MCF 10A (cell line): Measurements from ENCODE around the gene MUSK. TPM values are rescaled to one million over a fixed set of nuclear protein-coding genes. Genes with fewer than 3 reads are reported as not detected.

ENCODE experiments used
- BruUV-seq: library from RNA; stranded (reverse); fragments of 400-500 nt; replicated peaks from 2 replicates; lab custom pipeline; 2021; lab: Mats Ljungman, UMichigan
- CTCF ChIA-PET: fragments of 300-600 bp; sonication (Branson Sonifier 250); formaldehyde crosslinking; extraction: SDS; loops from one replicate; lab custom pipeline; 2021; ENCODE audit warnings: antibody characterized with exemption, inconsistent platforms; lab: Yijun Ruan, JAX
- POLR2A ChIA-PET: fragments of 300-600, 350-650 bp; sonication (Branson Sonifier 250); formaldehyde crosslinking; extraction: SDS; loops from one replicate; lab custom pipeline; 2020; ENCODE audit warnings: antibody characterized with exemption, inconsistent platforms; lab: Yijun Ruan, JAX
- DNase-seq: peaks from one replicate; pipeline ENCODE4 v3.0.0-alpha.2; 2018; ENCODE audit not compliant: unreplicated experiment
- H3K27ac Mint-ChIP-seq: one replicate; pipeline ENCODE4 v1.8.0; 2022; ENCODE audit warnings: mild to moderate bottlenecking, low read depth, mixed read lengths; ENCODE audit not compliant: unreplicated experiment
- H3K27me3 Mint-ChIP-seq: one replicate; pipeline ENCODE4 v1.8.0; 2022; ENCODE audit warnings: mixed read lengths; ENCODE audit not compliant: insufficient read depth, unreplicated experiment
- H3K36me3 Mint-ChIP-seq: one replicate; pipeline ENCODE4 v1.8.0; 2022; ENCODE audit warnings: mild to moderate bottlenecking, moderate library complexity, mixed read lengths; ENCODE audit not compliant: insufficient read depth, unreplicated experiment
- H3K4me1 Mint-ChIP-seq: one replicate; pipeline ENCODE4 v1.8.0; 2022; ENCODE audit warnings: mixed read lengths; ENCODE audit not compliant: insufficient read depth, unreplicated experiment
- H3K4me3 Mint-ChIP-seq: one replicate; pipeline ENCODE4 v1.8.0; 2022; ENCODE audit warnings: mild to moderate bottlenecking, moderate library complexity, mixed read lengths; ENCODE audit not compliant: unreplicated experiment
- H3K9me3 Mint-ChIP-seq: one replicate; pipeline ENCODE4 v1.8.0; 2022; ENCODE audit warnings: mixed read lengths; ENCODE audit not compliant: unreplicated experiment
- intact Hi-C: fragments of 100-400 bp; cut with micrococcal nuclease; formaldehyde crosslinking; loops from 2 replicates; pipeline ENCODE4 v1.14.1; 2022
- total RNA-seq: library from RNA; stranded (reverse); gene quantifications from 2 replicates; pipeline ENCODE4 v1.2.3, GENCODE V29; 2022
- TF ChIP-seq, protein P1 (sequence below): fragments of 200-600 bp; IDR thresholded peaks from one replicate; pipeline ENCODE4 v1.8.0; 2022; ENCODE audit warnings: antibody characterized with exemption, mild to moderate bottlenecking; ENCODE audit not compliant: unreplicated experiment

MUSK gene
- total RNA-seq, 1 experiment from 2014 or later = not detected

DNA sequence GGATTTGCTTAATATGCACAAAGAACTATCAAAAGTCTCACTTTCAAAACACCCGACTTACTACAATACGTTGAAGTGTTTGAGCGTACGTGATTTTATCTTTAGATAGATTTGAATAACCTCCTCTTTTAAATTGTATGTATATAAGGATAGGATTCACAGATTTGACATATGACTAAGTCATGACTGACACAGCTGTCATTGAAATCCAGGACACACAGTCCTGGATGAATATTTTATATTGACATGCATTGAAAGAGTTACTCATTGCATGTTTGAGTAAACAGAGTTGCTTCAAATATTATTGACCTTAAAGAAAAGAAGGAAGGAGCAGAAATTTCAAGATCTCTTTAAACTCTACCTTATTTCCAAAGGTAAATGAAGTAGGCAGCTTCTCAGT lies 3.3 kb downstream of the MUSK start:
- no peaks in the 10 kb centered on the region for H3K27me3 Mint-ChIP-seq
- intact Hi-C loops = no loop called here
- CTCF ChIA-PET = no interaction called here
- DNase-seq = no peak
- H3K9me3 Mint-ChIP-seq = no peaks in the 10 kb centered on the region
- peaks cover 20% of the 10 kb centered on the region for H3K4me1 Mint-ChIP-seq
- TF ChIP-seq, protein P1, sequence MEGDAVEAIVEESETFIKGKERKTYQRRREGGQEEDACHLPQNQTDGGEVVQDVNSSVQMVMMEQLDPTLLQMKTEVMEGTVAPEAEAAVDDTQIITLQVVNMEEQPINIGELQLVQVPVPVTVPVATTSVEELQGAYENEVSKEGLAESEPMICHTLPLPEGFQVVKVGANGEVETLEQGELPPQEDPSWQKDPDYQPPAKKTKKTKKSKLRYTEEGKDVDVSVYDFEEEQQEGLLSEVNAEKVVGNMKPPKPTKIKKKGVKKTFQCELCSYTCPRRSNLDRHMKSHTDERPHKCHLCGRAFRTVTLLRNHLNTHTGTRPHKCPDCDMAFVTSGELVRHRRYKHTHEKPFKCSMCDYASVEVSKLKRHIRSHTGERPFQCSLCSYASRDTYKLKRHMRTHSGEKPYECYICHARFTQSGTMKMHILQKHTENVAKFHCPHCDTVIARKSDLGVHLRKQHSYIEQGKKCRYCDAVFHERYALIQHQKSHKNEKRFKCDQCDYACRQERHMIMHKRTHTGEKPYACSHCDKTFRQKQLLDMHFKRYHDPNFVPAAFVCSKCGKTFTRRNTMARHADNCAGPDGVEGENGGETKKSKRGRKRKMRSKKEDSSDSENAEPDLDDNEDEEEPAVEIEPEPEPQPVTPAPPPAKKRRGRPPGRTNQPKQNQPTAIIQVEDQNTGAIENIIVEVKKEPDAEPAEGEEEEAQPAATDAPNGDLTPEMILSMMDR = no peak
- no peaks in the 10 kb centered on the region for H3K36me3 Mint-ChIP-seq
- peak overlapping the region; percentile 29 for H3K27ac Mint-ChIP-seq
- BruUV-seq = no TSS peak
- no peak overlapping the region for H3K4me3 Mint-ChIP-seq
- POLR2A ChIA-PET = no interaction called here

DNA sequence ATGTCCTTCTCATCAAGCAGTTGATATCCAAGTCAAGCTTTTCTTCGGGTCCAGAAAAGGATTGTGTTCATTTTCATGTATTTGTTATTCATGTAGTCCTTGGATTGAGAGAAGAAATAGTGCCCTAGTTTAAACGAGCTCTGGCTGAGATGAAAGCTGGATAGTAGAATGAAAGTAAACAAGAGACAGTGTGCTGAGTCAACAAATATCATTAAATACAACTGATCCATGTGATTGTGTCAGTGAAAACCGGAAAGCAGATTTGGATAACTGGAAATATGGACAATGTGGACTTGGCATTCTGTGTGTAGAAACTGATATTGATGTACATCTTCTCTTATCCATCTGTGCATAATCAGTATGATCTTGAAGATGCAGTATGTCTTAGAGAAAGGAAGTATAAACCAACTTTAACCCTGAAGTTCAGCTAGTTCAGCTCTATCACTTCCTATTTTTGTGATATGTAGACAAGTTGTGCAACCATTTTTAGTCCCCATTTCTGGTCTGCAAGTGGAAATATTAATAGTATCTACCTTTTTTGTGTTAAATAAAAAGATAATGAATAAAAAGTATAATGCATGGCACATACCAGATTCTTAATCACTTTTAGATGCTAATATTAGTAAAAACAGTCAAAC lies 4.4 kb downstream of the MUSK start:
- Mint-ChIP-seq H3K27ac (no peak overlapping the region), H3K4me1 (peaks cover 20% of the 10 kb centered on the region), H3K9me3 (no peaks in the 10 kb centered on the region), H3K4me3 (no peak overlapping the region), H3K27me3 (no peaks in the 10 kb centered on the region), H3K36me3 (no peaks in the 10 kb centered on the region)
- BruUV-seq = no TSS peak
- CTCF ChIA-PET = no interaction called here
- TF ChIP-seq, protein P1 = no peak
- DNase-seq = no peak
- POLR2A ChIA-PET = no interaction called here
- intact Hi-C loops = no loop called here

DNA sequence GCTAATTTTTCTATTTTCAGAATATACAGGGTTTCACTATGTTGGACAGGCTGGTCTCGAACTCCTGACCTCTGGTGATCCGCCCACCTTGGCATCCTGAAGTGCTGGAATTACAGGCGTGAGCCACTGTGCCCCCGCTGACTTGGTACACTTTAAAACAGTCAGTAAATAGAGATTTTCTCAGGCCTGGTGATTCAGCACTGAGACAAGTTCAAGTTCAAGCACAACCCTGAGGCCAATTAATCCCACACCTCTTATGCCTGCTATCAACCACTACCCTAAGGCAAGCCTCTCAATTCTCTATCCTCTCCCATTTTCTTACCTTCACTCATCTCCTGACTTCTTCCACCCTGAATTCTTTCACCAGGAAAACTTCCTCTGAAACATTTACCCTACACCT lies 18.9 kb downstream of the MUSK start:
- no peak overlapping the region for H3K4me3 Mint-ChIP-seq
- TF ChIP-seq, protein P1 = no peak
- H3K4me1 Mint-ChIP-seq = peaks cover 9% of the 10 kb centered on the region
- POLR2A ChIA-PET = no interaction called here
- no peaks in the 10 kb centered on the region for H3K27me3 Mint-ChIP-seq
- BruUV-seq = no TSS peak
- H3K9me3 Mint-ChIP-seq = no peaks in the 10 kb centered on the region
- CTCF ChIA-PET = no interaction called here
- DNase-seq = no peak
- no peak overlapping the region for H3K27ac Mint-ChIP-seq
- intact Hi-C loops = no loop called here
- no peaks in the 10 kb centered on the region for H3K36me3 Mint-ChIP-seq

DNA sequence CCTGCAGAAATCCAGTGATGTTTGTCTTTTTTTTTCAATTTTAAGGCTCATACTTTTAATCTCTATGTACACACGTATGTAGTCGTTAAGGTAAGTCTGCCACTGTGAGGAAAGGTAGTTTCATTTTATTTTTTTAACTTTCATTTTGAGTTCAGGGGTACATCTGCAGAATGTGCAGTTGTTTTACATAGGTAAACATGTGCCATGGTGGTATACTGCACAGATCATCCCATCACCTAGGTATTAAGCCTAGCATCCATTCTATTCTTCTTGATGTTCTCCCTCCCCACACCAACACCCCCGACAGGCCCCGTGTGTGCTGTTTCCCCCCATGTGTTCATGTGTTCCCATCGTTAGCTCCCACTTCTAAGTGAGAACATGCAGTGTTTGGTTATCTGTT lies 19.7 kb downstream of the MUSK start:
- no TSS peak for BruUV-seq
- TF ChIP-seq, protein P1 = no peak
- POLR2A ChIA-PET = no interaction called here
- Mint-ChIP-seq H3K36me3 (no peaks in the 10 kb centered on the region), H3K9me3 (no peaks in the 10 kb centered on the region), H3K4me1 (peaks cover 9% of the 10 kb centered on the region), H3K4me3 (no peak overlapping the region), H3K27ac (no peak overlapping the region), H3K27me3 (no peaks in the 10 kb centered on the region)
- CTCF ChIA-PET = interaction anchor here (0.6 kb wide), 1 partner anchor 13 kb away, joined by 4 read pairs; no protein-coding TSS in a partner anchor
- intact Hi-C loops = no loop called here
- no peak for DNase-seq
